Measurements from ENCODE around the gene NEU1. TPM values are rescaled to one million over a fixed set of nuclear protein-coding genes. Genes with fewer than 3 reads are reported as not detected.
A peak's percentile ranks its signal among the peaks of the same experiment; 100 is the strongest.
"Not testable (repeated sequence)": the region's sequence is repeated elsewhere in the genome, so short reads cannot be mapped to it uniquely, and the experiment has no call there.

The NEU1 gene
- total RNA-seq, 1 experiment from 2014 or later: 44.8 TPM

DNA sequence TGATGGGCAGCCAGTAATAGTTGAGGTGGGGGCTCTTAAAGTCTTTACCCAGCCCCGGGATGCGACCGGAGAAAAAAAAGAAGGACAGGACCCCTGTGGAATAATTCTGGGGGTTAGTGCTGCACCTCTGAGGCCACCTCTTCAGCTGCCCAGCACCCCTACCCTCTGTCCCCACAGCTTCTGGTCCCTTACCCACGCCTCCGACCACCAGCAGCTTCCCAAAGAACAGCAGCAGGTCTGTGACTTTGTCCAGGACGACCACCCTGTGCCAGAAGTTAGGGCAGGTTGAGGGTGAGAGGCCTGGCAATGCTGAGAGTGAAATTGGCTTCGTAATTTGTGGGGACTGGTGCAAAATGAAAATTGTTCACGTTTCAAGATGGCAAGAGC lies 2.2 kb upstream of the NEU1 start (continued):
- TF ChIP-seq AFF4 (CRISPR knock-in tag; IDR thresholded peaks at IDR 0.05; ENCODE audit: borderline replicate concordance): no peak
- no peak for TF ChIP-seq ZBTB21 (CRISPR knock-in tag; IDR thresholded peaks at IDR 0.05; ENCODE audit: borderline replicate concordance)
- no peak for TF ChIP-seq ZNF138 (CRISPR knock-in tag; conservative IDR thresholded peaks at IDR 0.05)
- TF ChIP-seq GTF2I (CRISPR knock-in tag; conservative IDR thresholded peaks at IDR 0.05): no peak
- TF ChIP-seq ZNF317 (CRISPR knock-in tag; IDR thresholded peaks at IDR 0.05; ENCODE audit: borderline replicate concordance, low read depth): no peak
- no peak for TF ChIP-seq ZNF671 (CRISPR knock-in tag; IDR thresholded peaks at IDR 0.05)
- TF ChIP-seq JUN (CRISPR knock-in tag; IDR thresholded peaks at IDR 0.05): no peak

- H3K27me3 Mint-ChIP-seq (ENCODE audit: low read depth); ATAC-seq; DNase-seq (ENCODE audit: low spot score); H3K36me3 Mint-ChIP-seq; H3K9me3 Mint-ChIP-seq: not testable (repeated sequence)
- peaks cover 19% of the 10 kb centered on the region for H3K4me1 Mint-ChIP-seq
- H3K27ac Mint-ChIP-seq: peak overlapping the region; percentile 99; the same call in 1 of the 2 replicates
- H3K4me3 Mint-ChIP-seq: peak overlapping the region; percentile 97
- ChIA-PET CTCF (interaction anchor here (0.6 to 2.3 kb wide), 12 partner anchors 15 to 313 kb away, joined by 3 to 17 read pairs (median 4); partner anchors contain the start of genes LSM2, LY6G5C, MSH5 and VARS1), POLR2A (interaction anchor here (0.6 to 1.9 kb wide), 6 partner anchors 37 to 288 kb away, joined by 3 to 13 read pairs (median 6); partner anchors contain the start of genes DDAH2, HSPA1B, MSH5 and PRRT1)
Measured at GRCh38 chr6:31864123-31864562, 1.5 kb upstream of the NEU1 start.

DNA sequence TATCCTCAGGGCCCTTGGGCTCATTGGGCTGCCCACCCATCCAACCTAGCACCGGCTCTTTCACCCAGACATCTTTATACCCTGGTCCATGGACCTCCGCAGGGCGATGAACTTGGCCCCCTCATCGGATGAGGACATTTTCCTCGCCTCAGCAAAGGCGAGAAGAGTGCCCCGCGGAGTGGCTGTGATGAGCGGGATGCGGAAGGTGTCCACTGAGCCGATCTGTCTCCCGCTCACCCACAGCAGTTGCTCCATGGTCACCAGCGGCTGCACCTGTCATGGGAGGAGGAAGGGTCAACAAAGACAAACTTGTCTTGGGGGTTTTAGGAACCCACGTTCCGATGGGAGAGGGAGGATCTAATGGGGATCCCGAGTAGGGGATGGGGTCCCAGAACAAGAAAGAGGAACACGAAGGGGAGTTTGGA lies 690 bp downstream of the NEU1 start:
- ATAC-seq (no peak), DNase-seq (ENCODE audit: low spot score) (no peak)
- Mint-ChIP-seq H3K4me1 (peaks cover 19% of the 10 kb centered on the region), H3K9me3 (no peaks in the 10 kb centered on the region), H3K36me3 (peaks cover 20% of the 10 kb centered on the region), H3K27ac (peak overlapping the region; percentile 56; the same call in 1 of the 2 replicates), H3K4me3 (peak overlapping the region; percentile 97), H3K27me3 (ENCODE audit: low read depth) (peaks cover 2% of the 10 kb centered on the region; the same call in 1 of the 2 replicates)
- ChIA-PET POLR2A (interaction anchor here (1.0 to 1.9 kb wide), 3 partner anchors 27 to 34 kb away, joined by 4 to 13 read pairs (median 4); partner anchors contain the start of gene HSPA1B), CTCF (interaction anchor here (1.1 to 2.0 kb wide), 6 partner anchors 27 to 172 kb away, joined by 3 to 17 read pairs (median 8); no protein-coding TSS in a partner anchor)
- no peak for TF ChIP-seq STAT6 (CRISPR knock-in tag; conservative IDR thresholded peaks at IDR 0.05; ENCODE audit: low read depth)
- no peak for TF ChIP-seq CREB1 (CRISPR knock-in tag; IDR thresholded peaks at IDR 0.05)
- no peak for TF ChIP-seq FOXK1 (CRISPR knock-in tag; IDR thresholded peaks at IDR 0.05)
- TF ChIP-seq JAZF1 (CRISPR knock-in tag; IDR thresholded peaks at IDR 0.05): no peak

GRCh38 chr6:31861150-31861549 lies 1.5 kb downstream of the NEU1 start:
- Mint-ChIP-seq H3K36me3 (peaks cover 21% of the 10 kb centered on the region), H3K4me1 (peaks cover 19% of the 10 kb centered on the region), H3K9me3 (no peaks in the 10 kb centered on the region), H3K27me3 (ENCODE audit: low read depth) (peaks cover 2% of the 10 kb centered on the region; the same call in 1 of the 2 replicates), H3K27ac (no peak overlapping the region), H3K4me3 (peak overlapping the region; percentile 97)
- CTCF ChIA-PET: no interaction called here
- no peak for DNase-seq (ENCODE audit: low spot score)
- POLR2A ChIA-PET: no interaction called here
- no peak for ATAC-seq
- TF ChIP-seq, protein P1, sequence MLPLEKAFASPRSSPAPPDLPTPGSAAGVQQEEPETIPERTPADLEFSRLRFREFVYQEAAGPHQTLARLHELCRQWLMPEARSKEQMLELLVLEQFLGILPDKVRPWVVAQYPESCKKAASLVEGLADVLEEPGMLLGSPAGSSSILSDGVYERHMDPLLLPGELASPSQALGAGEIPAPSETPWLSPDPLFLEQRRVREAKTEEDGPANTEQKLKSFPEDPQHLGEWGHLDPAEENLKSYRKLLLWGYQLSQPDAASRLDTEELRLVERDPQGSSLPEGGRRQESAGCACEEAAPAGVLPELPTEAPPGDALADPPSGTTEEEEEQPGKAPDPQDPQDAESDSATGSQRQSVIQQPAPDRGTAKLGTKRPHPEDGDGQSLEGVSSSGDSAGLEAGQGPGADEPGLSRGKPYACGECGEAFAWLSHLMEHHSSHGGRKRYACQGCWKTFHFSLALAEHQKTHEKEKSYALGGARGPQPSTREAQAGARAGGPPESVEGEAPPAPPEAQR (CRISPR knock-in tag; IDR thresholded peaks at IDR 0.05): no peak
- TF ChIP-seq CREB1 (CRISPR knock-in tag; IDR thresholded peaks at IDR 0.05) (no peak), ZNF121 (CRISPR knock-in tag; IDR thresholded peaks at IDR 0.05) (no peak), SOX15 (CRISPR knock-in tag; IDR thresholded peaks at IDR 0.05) (no peak), FOXJ3 (CRISPR knock-in tag; IDR thresholded peaks at IDR 0.05; ENCODE audit: borderline replicate concordance) (no peak), NR2C2 (CRISPR knock-in tag; IDR thresholded peaks at IDR 0.05) (no peak), GABPB1 (CRISPR knock-in tag; IDR thresholded peaks at IDR 0.05) (no peak)
- TF ChIP-seq, protein P2, sequence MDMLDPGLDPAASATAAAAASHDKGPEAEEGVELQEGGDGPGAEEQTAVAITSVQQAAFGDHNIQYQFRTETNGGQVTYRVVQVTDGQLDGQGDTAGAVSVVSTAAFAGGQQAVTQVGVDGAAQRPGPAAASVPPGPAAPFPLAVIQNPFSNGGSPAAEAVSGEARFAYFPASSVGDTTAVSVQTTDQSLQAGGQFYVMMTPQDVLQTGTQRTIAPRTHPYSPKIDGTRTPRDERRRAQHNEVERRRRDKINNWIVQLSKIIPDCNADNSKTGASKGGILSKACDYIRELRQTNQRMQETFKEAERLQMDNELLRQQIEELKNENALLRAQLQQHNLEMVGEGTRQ (CRISPR knock-in tag; IDR thresholded peaks at IDR 0.05): no peak
- TF ChIP-seq, protein P3, sequence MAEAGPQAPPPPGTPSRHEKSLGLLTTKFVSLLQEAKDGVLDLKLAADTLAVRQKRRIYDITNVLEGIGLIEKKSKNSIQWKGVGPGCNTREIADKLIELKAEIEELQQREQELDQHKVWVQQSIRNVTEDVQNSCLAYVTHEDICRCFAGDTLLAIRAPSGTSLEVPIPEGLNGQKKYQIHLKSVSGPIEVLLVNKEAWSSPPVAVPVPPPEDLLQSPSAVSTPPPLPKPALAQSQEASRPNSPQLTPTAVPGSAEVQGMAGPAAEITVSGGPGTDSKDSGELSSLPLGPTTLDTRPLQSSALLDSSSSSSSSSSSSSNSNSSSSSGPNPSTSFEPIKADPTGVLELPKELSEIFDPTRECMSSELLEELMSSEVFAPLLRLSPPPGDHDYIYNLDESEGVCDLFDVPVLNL (CRISPR knock-in tag; IDR thresholded peaks at IDR 0.05; ENCODE audit: borderline replicate concordance, low read depth): no peak
